ENCODE data around the gene IGLON5. TPM values are rescaled to one million over a fixed set of nuclear protein-coding genes. Genes with fewer than 3 reads are reported as not detected.
A peak's percentile ranks its signal among the peaks of the same experiment; 100 is the strongest.

Gene IGLON5
- total and polyA plus RNA-seq, 2 experiments from 2014 or later, result 5.0 to 29.1 TPM

DNA sequence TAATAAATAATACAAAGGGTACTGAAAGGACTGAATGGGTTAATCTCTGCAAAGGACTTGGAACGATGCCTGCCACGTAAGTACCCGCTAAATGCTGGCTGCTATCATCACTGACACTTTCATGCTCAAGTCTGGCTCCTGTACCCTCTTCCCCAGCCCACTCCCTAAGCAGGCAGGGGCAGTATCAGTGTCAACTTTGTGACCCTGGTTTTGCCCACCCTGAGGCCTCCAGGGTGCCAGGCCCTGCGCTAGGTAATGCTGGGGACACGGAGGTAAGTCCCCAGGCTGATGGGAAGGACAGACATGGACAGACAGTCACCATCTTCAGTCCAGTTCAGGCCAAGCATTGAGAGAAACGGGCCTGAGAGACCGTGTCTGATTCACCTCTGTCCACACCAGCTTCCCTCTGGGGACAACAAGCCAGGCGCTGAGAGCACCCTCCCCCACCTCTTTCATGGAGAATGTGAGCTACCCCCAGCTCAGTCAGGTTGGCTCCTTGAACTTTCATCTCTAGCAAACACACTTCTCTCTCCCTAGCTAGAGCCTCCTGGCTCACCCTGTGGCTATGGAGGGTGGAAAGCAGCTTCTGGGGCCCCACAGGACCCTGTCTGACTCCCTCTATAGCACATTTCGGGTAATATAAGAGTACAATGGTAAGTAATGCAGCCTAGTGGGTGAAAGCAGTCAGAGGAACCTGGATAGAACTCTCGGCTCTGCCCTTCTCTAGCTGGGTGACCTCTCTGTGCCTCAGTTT lies 53.9 kb downstream of the IGLON5 start:
- Mint-ChIP-seq H3K4me3 (peak overlapping the region; percentile 99), H3K27me3 (ENCODE audit: insufficient read depth, low read depth, poor library complexity) (peaks cover 15% of the 10 kb centered on the region), H3K9me3 (no peaks in the 10 kb centered on the region; the same call in 2 of the 3 replicates), H3K27ac (peak overlapping the region; percentile 87), H3K4me1 (peaks cover 25% of the 10 kb centered on the region), H3K36me3 (ENCODE audit: low read depth) (no peaks in the 10 kb centered on the region; the same call in 2 of the 3 replicates)
- Histone ChIP-seq H3K9me2 (ENCODE audit: insufficient read depth) (no peaks in the 10 kb centered on the region), H3F3A (replicated peaks; ENCODE audit: low read depth) (no peaks in the 10 kb centered on the region; the same call in 1 of the 2 replicates), H3K36me3 (ENCODE audit: insufficient read depth) (no peaks in the 10 kb centered on the region), H3K79me2 (replicated peaks; ENCODE audit: insufficient read depth) (0 out of 2 replicates have a peak, but pooled peaks cover 4% of the 10 kb centered on the region), H3K4me2 (peak overlapping the region; percentile 98), H3K27me3 (ENCODE audit: insufficient read depth) (no peaks in the 10 kb centered on the region), H4K20me1 (replicated peaks; ENCODE audit: insufficient read depth) (no peaks in the 10 kb centered on the region), H3K4me1 (ENCODE audit: insufficient read depth) (peaks cover 15% of the 10 kb centered on the region; the same call in 1 of the 2 replicates), H3K27ac (ENCODE audit: low read depth) (0 out of 2 replicates have a peak overlapping the region, but pooled peaks have one; percentile 24), H2AFZ (peak overlapping the region; percentile 94; the same call in 1 of the 2 replicates), H3K4me3 (peak overlapping the region; percentile 81)
- peak; percentile 39 for DNase-seq (ENCODE audit: low spot score)
- TF ChIP-seq EZH2 (IDR thresholded peaks at IDR 0.05; ENCODE audit: low read depth, unreplicated experiment) (no peak), EZH2phosphoT487 (IDR thresholded peaks at IDR 0.05; ENCODE audit: unreplicated experiment) (no peak), JUNB (IDR thresholded peaks at IDR 0.05; ENCODE audit: unreplicated experiment) (no peak), STAT1 (IDR thresholded peaks at IDR 0.05; ENCODE audit: unreplicated experiment) (no peak), ZNF114 (CRISPR knock-in tag; IDR thresholded peaks at IDR 0.05) (no peak), POLR2AphosphoS5 (IDR thresholded peaks at IDR 0.05; ENCODE audit: low read depth) (no peak), CREB1 (CRISPR knock-in tag; IDR thresholded peaks at IDR 0.05; ENCODE audit: low read depth) (no peak)
- TF ChIP-seq, protein P1, sequence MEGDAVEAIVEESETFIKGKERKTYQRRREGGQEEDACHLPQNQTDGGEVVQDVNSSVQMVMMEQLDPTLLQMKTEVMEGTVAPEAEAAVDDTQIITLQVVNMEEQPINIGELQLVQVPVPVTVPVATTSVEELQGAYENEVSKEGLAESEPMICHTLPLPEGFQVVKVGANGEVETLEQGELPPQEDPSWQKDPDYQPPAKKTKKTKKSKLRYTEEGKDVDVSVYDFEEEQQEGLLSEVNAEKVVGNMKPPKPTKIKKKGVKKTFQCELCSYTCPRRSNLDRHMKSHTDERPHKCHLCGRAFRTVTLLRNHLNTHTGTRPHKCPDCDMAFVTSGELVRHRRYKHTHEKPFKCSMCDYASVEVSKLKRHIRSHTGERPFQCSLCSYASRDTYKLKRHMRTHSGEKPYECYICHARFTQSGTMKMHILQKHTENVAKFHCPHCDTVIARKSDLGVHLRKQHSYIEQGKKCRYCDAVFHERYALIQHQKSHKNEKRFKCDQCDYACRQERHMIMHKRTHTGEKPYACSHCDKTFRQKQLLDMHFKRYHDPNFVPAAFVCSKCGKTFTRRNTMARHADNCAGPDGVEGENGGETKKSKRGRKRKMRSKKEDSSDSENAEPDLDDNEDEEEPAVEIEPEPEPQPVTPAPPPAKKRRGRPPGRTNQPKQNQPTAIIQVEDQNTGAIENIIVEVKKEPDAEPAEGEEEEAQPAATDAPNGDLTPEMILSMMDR (conservative IDR thresholded peaks at IDR 0.05; ENCODE audit: low read depth in 2 of 2), result no peak
- TF ChIP-seq, protein P2, sequence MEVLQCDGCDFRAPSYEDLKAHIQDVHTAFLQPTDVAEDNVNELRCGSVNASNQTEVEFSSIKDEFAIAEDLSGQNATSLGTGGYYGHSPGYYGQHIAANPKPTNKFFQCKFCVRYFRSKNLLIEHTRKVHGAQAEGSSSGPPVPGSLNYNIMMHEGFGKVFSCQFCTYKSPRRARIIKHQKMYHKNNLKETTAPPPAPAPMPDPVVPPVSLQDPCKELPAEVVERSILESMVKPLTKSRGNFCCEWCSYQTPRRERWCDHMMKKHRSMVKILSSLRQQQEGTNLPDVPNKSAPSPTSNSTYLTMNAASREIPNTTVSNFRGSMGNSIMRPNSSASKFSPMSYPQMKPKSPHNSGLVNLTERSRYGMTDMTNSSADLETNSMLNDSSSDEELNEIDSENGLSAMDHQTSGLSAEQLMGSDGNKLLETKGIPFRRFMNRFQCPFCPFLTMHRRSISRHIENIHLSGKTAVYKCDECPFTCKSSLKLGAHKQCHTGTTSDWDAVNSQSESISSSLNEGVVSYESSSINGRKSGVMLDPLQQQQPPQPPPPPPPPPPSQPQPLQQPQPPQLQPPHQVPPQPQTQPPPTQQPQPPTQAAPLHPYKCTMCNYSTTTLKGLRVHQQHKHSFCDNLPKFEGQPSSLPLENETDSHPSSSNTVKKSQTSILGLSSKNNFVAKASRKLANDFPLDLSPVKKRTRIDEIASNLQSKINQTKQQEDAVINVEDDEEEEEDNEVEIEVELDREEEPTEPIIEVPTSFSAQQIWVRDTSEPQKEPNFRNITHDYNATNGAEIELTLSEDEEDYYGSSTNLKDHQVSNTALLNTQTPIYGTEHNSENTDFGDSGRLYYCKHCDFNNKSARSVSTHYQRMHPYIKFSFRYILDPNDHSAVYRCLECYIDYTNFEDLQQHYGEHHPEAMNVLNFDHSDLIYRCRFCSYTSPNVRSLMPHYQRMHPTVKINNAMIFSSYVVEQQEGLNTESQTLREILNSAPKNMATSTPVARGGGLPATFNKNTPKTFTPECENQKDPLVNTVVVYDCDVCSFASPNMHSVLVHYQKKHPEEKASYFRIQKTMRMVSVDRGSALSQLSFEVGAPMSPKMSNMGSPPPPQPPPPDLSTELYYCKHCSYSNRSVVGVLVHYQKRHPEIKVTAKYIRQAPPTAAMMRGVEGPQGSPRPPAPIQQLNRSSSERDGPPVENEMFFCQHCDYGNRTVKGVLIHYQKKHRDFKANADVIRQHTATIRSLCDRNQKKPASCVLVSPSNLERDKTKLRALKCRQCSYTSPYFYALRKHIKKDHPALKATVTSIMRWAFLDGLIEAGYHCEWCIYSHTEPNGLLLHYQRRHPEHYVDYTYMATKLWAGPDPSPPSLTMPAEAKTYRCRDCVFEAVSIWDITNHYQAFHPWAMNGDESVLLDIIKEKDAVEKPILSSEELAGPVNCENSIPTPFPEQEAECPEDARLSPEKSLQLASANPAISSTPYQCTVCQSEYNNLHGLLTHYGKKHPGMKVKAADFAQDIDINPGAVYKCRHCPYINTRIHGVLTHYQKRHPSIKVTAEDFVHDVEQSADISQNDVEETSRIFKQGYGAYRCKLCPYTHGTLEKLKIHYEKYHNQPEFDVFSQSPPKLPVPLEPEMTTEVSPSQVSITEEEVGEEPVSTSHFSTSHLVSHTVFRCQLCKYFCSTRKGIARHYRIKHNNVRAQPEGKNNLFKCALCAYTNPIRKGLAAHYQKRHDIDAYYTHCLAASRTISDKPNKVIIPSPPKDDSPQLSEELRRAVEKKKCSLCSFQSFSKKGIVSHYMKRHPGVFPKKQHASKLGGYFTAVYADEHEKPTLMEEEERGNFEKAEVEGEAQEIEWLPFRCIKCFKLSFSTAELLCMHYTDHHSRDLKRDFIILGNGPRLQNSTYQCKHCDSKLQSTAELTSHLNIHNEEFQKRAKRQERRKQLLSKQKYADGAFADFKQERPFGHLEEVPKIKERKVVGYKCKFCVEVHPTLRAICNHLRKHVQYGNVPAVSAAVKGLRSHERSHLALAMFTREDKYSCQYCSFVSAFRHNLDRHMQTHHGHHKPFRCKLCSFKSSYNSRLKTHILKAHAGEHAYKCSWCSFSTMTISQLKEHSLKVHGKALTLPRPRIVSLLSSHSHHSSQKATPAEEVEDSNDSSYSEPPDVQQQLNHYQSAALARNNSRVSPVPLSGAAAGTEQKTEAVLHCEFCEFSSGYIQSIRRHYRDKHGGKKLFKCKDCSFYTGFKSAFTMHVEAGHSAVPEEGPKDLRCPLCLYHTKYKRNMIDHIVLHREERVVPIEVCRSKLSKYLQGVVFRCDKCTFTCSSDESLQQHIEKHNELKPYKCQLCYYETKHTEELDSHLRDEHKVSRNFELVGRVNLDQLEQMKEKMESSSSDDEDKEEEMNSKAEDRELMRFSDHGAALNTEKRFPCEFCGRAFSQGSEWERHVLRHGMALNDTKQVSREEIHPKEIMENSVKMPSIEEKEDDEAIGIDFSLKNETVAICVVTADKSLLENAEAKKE (CRISPR knock-in tag; IDR thresholded peaks at IDR 0.05), result no peak
- TF ChIP-seq, protein P3, sequence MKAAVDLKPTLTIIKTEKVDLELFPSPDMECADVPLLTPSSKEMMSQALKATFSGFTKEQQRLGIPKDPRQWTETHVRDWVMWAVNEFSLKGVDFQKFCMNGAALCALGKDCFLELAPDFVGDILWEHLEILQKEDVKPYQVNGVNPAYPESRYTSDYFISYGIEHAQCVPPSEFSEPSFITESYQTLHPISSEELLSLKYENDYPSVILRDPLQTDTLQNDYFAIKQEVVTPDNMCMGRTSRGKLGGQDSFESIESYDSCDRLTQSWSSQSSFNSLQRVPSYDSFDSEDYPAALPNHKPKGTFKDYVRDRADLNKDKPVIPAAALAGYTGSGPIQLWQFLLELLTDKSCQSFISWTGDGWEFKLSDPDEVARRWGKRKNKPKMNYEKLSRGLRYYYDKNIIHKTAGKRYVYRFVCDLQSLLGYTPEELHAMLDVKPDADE (IDR thresholded peaks at IDR 0.05), result no peak
- ATAC-seq, result no peak

Data from GM23338 (cell line).